GM12873 (cell line): Measurements from ENCODE around the gene ACADL.

ENCODE experiments used
- TF ChIP-seq, protein P1 (sequence below): IDR thresholded peaks from 2 replicates; pipeline ENCODE4 v1.5.1; 2012; ENCODE audit warnings: low read depth, mild to moderate bottlenecking, moderate library complexity, low read length, control low read depth; ENCODE audit not compliant: insufficient read depth; ENCODE audit errors: missing control alignments

Gene ACADL

DNA sequence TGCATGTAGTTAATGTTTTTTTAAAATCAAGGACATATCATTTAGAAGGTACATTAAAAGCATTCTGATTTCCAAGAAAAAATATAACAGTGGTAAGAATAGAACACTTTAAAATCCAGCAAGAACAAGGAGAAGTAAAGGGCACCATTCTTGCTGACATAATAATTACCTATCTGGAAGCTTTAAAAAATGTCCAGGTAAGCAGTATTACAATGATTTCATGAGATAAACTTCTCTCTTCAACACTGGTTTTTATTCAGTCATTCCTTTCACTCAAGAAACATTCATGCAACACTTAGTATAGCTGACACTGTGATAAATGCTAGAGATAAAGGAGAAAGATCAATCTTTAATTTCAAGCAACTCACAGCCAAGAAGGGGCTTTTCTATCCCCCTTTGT is 51.2 kb downstream of the ACADL start:
- TF ChIP-seq, protein P1, sequence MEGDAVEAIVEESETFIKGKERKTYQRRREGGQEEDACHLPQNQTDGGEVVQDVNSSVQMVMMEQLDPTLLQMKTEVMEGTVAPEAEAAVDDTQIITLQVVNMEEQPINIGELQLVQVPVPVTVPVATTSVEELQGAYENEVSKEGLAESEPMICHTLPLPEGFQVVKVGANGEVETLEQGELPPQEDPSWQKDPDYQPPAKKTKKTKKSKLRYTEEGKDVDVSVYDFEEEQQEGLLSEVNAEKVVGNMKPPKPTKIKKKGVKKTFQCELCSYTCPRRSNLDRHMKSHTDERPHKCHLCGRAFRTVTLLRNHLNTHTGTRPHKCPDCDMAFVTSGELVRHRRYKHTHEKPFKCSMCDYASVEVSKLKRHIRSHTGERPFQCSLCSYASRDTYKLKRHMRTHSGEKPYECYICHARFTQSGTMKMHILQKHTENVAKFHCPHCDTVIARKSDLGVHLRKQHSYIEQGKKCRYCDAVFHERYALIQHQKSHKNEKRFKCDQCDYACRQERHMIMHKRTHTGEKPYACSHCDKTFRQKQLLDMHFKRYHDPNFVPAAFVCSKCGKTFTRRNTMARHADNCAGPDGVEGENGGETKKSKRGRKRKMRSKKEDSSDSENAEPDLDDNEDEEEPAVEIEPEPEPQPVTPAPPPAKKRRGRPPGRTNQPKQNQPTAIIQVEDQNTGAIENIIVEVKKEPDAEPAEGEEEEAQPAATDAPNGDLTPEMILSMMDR: no peak

GRCh38 chr2:210172219-210172575 is 53.0 kb downstream of the ACADL start:
- TF ChIP-seq, protein P1: no peak

DNA sequence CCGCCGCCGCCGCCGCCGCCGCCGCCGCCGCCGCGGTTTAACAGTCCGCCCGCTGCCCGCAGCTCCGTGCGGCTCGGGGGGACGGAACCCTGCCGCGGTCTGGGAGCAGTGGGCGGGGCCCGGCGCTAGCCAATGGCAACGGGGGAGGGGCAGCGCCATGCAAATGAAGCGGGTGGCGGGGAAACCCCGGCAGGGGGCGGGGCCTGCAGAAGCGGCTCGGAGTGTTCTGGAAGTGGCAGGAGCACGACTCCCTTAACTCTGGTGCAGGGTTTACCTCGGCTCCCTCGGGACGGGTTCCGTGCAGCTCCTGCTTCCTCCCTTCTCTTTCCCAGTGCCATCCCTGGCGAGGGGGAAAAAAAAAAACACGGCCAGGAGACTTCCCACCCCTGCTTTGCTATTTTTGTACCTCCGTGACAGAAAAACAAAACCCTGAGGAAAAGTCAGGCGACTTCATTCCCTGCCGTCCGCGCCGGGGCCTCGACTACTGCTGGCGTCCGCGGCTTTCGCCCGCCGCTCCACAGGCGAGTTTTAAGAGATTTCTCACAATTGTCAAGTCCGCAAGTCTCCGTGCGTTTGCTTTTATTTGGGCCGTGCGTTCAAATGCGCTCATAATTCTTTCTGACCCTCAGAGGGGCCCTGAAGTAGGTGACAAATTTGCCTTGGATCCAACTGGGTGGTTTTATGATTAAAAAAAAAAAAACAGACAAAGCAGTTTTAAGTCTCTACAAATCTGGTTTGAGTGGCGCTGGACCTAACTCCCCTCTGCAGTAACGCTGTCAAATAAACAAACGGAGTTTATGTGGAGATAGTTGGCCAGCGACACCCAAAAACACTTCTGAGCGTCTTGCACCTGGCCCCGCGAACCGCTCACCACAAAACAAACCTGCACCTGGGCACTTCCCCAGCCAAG is 53.7 kb downstream of the ACADL start, which contains the start of gene KANSL1L:
Gene KANSL1L (minus strand): TSS at position 101 of the 910 bp plus-strand sequence. CDS start 16,827 bp downstream, outside the sequence.
- TF ChIP-seq, protein P1: no peak

DNA sequence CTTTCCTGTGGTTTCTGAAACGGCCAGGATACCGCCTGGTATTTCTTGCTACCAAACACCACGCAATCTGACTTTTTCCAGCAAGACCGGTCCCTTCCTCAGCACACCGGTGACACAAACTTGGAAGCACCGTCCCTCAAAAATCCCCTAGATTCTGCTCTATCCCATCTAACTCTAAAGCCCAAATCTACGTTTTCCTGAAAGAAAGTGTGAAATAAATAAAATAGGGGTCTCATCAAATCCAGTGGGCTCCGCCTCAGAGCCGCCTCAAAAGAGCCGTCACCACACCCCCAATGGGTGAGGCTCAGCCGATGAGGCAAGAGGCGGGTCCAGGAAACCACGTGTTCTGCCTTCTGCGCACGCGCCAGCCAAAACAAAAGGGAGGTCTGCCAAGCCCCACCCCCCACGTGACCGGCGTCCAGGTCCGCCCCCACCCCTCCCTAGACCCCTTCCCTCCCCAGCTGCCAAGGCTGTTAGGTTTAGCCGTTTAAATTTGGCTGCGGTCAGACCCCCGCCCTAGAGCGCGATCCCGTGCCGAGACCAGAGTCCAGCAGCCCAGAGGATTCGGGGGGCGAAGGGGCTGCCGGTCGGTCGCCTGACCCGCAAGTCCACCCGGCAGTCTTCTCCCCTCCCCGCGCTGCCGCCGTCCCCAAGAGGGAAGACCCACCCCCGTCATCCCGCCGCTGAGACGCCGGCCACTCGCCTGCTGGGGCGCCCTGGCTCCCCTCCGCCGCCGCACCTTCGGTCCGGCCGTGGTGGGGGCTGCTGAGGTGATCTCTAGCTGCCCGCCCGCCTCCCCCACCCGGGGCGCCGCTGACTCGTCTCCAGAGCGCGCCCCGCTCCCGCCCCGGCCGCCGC is 54.6 kb downstream of the ACADL start:
- TF ChIP-seq, protein P1: no peak

DNA sequence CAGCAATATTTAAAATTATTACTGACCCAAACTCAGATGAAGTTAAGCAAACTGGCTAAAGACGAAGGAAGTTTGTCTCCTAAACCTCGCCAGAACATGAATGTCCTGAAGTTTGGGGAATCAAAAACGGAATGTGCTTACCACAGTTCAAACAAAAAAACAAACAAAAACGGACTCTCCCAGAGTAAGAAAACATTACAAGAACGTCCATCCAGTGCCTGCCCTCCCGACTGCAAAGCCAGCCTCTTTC is 55.1 kb downstream of the ACADL start:
- TF ChIP-seq, protein P1: no peak

DNA sequence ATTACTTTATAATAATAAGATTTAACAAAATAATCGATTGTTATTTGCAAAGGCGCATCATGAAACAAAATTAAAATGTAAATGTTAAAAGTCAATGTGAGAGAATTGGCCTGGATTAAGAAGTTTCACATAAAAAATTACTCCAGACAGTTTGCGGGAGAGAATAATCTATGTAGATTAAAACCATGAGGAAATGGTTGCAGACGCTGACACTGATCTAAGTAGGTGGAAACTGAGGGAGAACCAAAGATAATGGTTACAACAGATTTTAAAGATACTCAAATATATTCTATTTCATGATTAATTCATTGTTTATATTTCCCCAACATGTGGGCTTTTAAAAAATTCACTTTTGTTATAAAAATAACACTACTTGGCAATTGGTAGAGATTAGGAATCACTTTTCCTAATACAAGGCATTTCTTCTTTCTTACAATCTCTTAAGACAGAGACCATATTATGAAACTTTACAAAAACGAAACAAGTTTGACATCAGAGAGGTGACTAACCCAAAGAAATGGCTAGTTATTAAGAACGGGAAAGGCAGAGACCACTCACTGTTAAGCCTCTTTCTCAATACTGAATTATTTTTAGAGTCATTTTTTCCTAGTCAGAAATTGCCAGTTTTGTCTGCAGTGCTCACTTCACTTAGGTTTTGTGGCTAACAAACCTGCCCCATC is 55.6 kb downstream of the ACADL start:
- TF ChIP-seq, protein P1: no peak

- TF ChIP-seq, protein P1: no peak
Measured at GRCh38 chr2:210167227-210167626, 58.0 kb downstream of the ACADL start.
